SU-DHL-6 (cell line): Measurements from ENCODE around the gene CCR5AS.

Experiments used
- H2AFZ ChIP-seq: fragments of 200-600 bp; sonication (generic); 2 replicates; pipeline ENCODE4 v1.6.1; 2014; ENCODE audit warnings: low read depth, mild to moderate bottlenecking, moderate library complexity, mixed read lengths, antibody characterized with exemption, low read length; ENCODE audit not compliant: severe bottlenecking
- H3F3A ChIP-seq: fragments of 200-600 bp; shearing (Covaris generic); 2 replicates; pipeline ENCODE4 v1.6.0; 2016; ENCODE audit warnings: antibody characterized with exemption, mild to moderate bottlenecking; ENCODE audit not compliant: insufficient read depth
- H3K27ac ChIP-seq: fragments of 200-600 bp; sonication (generic); 2 replicates; pipeline ENCODE4 v1.5.1; 2016; ENCODE audit warnings: low read depth, mild to moderate bottlenecking, low read length, moderate library complexity, mixed read lengths
- H3K27me3 ChIP-seq: fragments of 200-600 bp; sonication (generic), shearing (Covaris generic); 2 replicates; pipeline ENCODE4 v1.6.0; 2014; ENCODE audit warnings: mild to moderate bottlenecking, low read length
- H3K36me3 ChIP-seq: fragments of 200-600 bp; sonication (generic); 2 replicates; pipeline ENCODE4 v1.6.1; 2014; ENCODE audit warnings: mild to moderate bottlenecking, low read length, mixed read lengths
- H3K4me2 ChIP-seq: fragments of 300-600, 200-600 bp; shearing (Covaris generic), sonication (generic); 2 replicates; pipeline ENCODE4 v1.6.0; 2014; ENCODE audit warnings: low read length, low read depth, mild to moderate bottlenecking; ENCODE audit not compliant: poor library complexity, severe bottlenecking
- H3K4me3 ChIP-seq: fragments of 200-600 bp; sonication (generic); 2 replicates; pipeline ENCODE4 v1.5.1; 2014; ENCODE audit warnings: antibody characterized with exemption, low read length, mild to moderate bottlenecking, mixed read lengths; ENCODE audit not compliant: insufficient read depth, poor library complexity, severe bottlenecking
- H3K79me2 ChIP-seq: fragments of 200-600 bp; sonication (generic); 2 replicates; pipeline ENCODE4 v1.6.1; 2014; ENCODE audit warnings: mild to moderate bottlenecking, low read length, moderate library complexity; ENCODE audit not compliant: insufficient read depth
- H3K9ac ChIP-seq: fragments of 200-600 bp; sonication (generic); 2 replicates; pipeline ENCODE4 v1.7.0; 2014; ENCODE audit warnings: mild to moderate bottlenecking, low read length
- H3K9me2 ChIP-seq: fragments of 200-600 bp; sonication (generic); replicated peaks from 2 replicates; pipeline ENCODE4 v1.6.1; 2014; ENCODE audit warnings: low read length; ENCODE audit not compliant: insufficient read depth
- H3K9me3 ChIP-seq: fragments of 200-600 bp; sonication (generic); 2 replicates; pipeline ENCODE4 v1.6.1; 2014; ENCODE audit warnings: low read length, mixed read lengths; ENCODE audit not compliant: insufficient read depth
- H4K20me1 ChIP-seq: fragments of 200-600 bp; sonication (generic); 2 replicates; pipeline ENCODE4 v1.6.1; 2014; ENCODE audit warnings: low read depth, mild to moderate bottlenecking, antibody characterized with exemption, low read length, moderate library complexity, mixed read lengths
- EZH2phosphoT487 ChIP-seq: fragments of 200-600 bp; sonication (generic), shearing (Covaris generic); conservative IDR thresholded peaks from 2 replicates; pipeline ENCODE4 v1.6.1; 2018; ENCODE audit warnings: mild to moderate bottlenecking, antibody characterized with exemption, low read length, moderate library complexity, mixed read lengths
- TF ChIP-seq, protein P1 (sequence below): fragments of 200-600 bp; sonication (generic); IDR thresholded peaks from one replicate; pipeline ENCODE4 v1.5.1; 2017; ENCODE audit warnings: antibody characterized with exemption, mild to moderate bottlenecking, low read length, moderate library complexity; ENCODE audit not compliant: insufficient read depth, poor library complexity, severe bottlenecking

Gene CCR5AS

DNA sequence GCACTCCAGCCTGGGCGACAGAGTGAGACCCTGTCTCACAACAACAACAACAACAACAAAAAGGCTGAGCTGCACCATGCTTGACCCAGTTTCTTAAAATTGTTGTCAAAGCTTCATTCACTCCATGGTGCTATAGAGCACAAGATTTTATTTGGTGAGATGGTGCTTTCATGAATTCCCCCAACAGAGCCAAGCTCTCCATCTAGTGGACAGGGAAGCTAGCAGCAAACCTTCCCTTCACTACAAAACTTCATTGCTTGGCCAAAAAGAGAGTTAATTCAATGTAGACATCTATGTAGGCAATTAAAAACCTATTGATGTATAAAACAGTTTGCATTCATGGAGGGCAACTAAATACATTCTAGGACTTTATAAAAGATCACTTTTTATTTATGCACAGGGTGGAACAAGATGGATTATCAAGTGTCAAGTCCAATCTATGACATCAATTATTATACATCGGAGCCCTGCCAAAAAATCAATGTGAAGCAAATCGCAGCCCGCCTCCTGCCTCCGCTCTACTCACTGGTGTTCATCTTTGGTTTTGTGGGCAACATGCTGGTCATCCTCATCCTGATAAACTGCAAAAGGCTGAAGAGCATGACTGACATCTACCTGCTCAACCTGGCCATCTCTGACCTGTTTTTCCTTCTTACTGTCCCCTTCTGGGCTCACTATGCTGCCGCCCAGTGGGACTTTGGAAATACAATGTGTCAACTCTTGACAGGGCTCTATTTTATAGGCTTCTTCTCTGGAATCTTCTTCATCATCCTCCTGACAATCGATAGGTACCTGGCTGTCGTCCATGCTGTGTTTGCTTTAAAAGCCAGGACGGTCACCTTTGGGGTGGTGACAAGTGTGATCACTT lies 34.1 kb downstream of the CCR5AS start:
- TF ChIP-seq EZH2phosphoT487: no peak
- TF ChIP-seq, protein P1, sequence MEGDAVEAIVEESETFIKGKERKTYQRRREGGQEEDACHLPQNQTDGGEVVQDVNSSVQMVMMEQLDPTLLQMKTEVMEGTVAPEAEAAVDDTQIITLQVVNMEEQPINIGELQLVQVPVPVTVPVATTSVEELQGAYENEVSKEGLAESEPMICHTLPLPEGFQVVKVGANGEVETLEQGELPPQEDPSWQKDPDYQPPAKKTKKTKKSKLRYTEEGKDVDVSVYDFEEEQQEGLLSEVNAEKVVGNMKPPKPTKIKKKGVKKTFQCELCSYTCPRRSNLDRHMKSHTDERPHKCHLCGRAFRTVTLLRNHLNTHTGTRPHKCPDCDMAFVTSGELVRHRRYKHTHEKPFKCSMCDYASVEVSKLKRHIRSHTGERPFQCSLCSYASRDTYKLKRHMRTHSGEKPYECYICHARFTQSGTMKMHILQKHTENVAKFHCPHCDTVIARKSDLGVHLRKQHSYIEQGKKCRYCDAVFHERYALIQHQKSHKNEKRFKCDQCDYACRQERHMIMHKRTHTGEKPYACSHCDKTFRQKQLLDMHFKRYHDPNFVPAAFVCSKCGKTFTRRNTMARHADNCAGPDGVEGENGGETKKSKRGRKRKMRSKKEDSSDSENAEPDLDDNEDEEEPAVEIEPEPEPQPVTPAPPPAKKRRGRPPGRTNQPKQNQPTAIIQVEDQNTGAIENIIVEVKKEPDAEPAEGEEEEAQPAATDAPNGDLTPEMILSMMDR: no peak
- H3K79me2 ChIP-seq: no peaks in the 10 kb centered on the region
- H3K9ac ChIP-seq: no peak overlapping the region
- no peaks in the 10 kb centered on the region for H3K36me3 ChIP-seq
- H3K9me2 ChIP-seq: no peaks in the 10 kb centered on the region
- H3K4me3 ChIP-seq: no peak overlapping the region
- H3K4me2 ChIP-seq: no peak overlapping the region
- no peaks in the 10 kb centered on the region for H3F3A ChIP-seq
- no peaks in the 10 kb centered on the region for H3K9me3 ChIP-seq
- H3K27ac ChIP-seq: no peak overlapping the region
- no peaks in the 10 kb centered on the region for H3K27me3 ChIP-seq
- no peaks in the 10 kb centered on the region for H4K20me1 ChIP-seq
- no peak overlapping the region for H2AFZ ChIP-seq

DNA sequence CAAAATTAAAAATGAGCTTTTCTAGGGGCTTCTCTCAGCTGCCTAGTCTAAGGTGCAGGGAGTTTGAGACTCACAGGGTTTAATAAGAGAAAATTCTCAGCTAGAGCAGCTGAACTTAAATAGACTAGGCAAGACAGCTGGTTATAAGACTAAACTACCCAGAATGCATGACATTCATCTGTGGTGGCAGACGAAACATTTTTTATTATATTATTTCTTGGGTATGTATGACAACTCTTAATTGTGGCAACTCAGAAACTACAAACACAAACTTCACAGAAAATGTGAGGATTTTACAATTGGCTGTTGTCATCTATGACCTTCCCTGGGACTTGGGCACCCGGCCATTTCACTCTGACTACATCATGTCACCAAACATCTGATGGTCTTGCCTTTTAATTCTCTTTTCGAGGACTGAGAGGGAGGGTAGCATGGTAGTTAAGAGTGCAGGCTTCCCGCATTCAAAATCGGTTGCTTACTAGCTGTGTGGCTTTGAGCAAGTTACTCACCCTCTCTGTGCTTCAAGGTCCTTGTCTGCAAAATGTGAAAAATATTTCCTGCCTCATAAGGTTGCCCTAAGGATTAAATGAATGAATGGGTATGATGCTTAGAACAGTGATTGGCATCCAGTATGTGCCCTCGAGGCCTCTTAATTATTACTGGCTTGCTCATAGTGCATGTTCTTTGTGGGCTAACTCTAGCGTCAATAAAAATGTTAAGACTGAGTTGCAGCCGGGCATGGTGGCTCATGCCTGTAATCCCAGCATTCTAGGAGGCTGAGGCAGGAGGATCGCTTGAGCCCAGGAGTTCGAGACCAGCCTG lies 35.1 kb downstream of the CCR5AS start:
- Histone ChIP-seq H3K4me2 (no peak overlapping the region), H3F3A (no peaks in the 10 kb centered on the region), H3K9me2 (no peaks in the 10 kb centered on the region), H3K79me2 (no peaks in the 10 kb centered on the region), H3K4me3 (no peak overlapping the region), H3K9ac (no peak overlapping the region), H3K27ac (no peak overlapping the region), H2AFZ (no peak overlapping the region), H4K20me1 (no peaks in the 10 kb centered on the region), H3K9me3 (no peaks in the 10 kb centered on the region), H3K27me3 (no peaks in the 10 kb centered on the region), H3K36me3 (no peaks in the 10 kb centered on the region)
- TF ChIP-seq, protein P1: no peak
- no peak for TF ChIP-seq EZH2phosphoT487

DNA sequence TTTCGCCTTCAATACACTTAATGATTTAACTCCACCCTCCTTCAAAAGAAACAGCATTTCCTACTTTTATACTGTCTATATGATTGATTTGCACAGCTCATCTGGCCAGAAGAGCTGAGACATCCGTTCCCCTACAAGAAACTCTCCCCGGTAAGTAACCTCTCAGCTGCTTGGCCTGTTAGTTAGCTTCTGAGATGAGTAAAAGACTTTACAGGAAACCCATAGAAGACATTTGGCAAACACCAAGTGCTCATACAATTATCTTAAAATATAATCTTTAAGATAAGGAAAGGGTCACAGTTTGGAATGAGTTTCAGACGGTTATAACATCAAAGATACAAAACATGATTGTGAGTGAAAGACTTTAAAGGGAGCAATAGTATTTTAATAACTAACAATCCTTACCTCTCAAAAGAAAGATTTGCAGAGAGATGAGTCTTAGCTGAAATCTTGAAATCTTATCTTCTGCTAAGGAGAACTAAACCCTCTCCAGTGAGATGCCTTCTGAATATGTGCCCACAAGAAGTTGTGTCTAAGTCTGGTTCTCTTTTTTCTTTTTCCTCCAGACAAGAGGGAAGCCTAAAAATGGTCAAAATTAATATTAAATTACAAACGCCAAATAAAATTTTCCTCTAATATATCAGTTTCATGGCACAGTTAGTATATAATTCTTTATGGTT lies 35.9 kb downstream of the CCR5AS start, which contains the start of gene CCR5:
Gene CCR5 (plus strand): TSS at position 108 of the 680 bp plus-strand sequence. CDS start 1,957 bp downstream, outside the sequence.
- H4K20me1 ChIP-seq: no peaks in the 10 kb centered on the region
- no peak within 1 kb of the TSS for H3K27ac ChIP-seq
- H3K27me3 ChIP-seq: no peaks in the 10 kb centered on the region
- H3K4me3 ChIP-seq: no peak within 1 kb of the TSS
- no peak within 1 kb of the TSS for H3K4me2 ChIP-seq
- no peaks in the 10 kb centered on the region for H3F3A ChIP-seq
- no peak within 1 kb of the TSS for H3K9ac ChIP-seq
- H3K9me3 ChIP-seq: no peaks in the 10 kb centered on the region
- TF ChIP-seq EZH2phosphoT487: no peak
- TF ChIP-seq, protein P1: no peak
- no peaks in the 10 kb centered on the region for H3K79me2 ChIP-seq
- H3K36me3 ChIP-seq: no peaks in the 10 kb centered on the region
- H2AFZ ChIP-seq: no peak within 1 kb of the TSS
- H3K9me2 ChIP-seq: no peaks in the 10 kb centered on the region
